HepG2 (cell line): ENCODE measurements around the gene ZNF48. TPM values are rescaled to one million over a fixed set of nuclear protein-coding genes. Genes with fewer than 3 reads are reported as not detected.

Source experiments
- GPN1 ChIP-seq: sonication (generic); formaldehyde crosslinking; IDR thresholded peaks from 2 replicates; pipeline ENCODE4 v1.5.1; 2020; ENCODE audit warnings: missing genetic modification reagents, borderline replicate concordance
- HOXA9 ChIP-seq: sonication (generic); formaldehyde crosslinking; IDR thresholded peaks from 2 replicates; pipeline ENCODE4 v1.8.1; 2022; ENCODE audit warnings: missing genetic modification reagents, mild to moderate bottlenecking, moderate library complexity, borderline replicate concordance
- PAWR ChIP-seq: sonication (generic); formaldehyde crosslinking; IDR thresholded peaks from 2 replicates; pipeline ENCODE4 v1.4.0; 2020; ENCODE audit warnings: missing genetic modification reagents, mild to moderate bottlenecking, borderline replicate concordance
- PHF20 ChIP-seq: sonication (generic); formaldehyde crosslinking; IDR thresholded peaks from 2 replicates; pipeline ENCODE4 v1.5.0; 2020; ENCODE audit warnings: mild to moderate bottlenecking, missing genetic modification reagents
- RBM39 ChIP-seq: fragments of 200-400 bp; formaldehyde crosslinking; IDR thresholded peaks from one replicate; pipeline ENCODE4 v1.6.1; 2018; ENCODE audit warnings: antibody characterized with exemption, mild to moderate bottlenecking, low read depth, low read length; ENCODE audit not compliant: poor library complexity, severe bottlenecking
- SRSF9 ChIP-seq: fragments of 200-400 bp; formaldehyde crosslinking; IDR thresholded peaks from 2 replicates; pipeline ENCODE4 v1.6.1; 2018; ENCODE audit warnings: borderline replicate concordance, mild to moderate bottlenecking, low read depth, low read length; ENCODE audit not compliant: insufficient read depth, poor library complexity, severe bottlenecking
- THAP9 ChIP-seq: sonication (generic); formaldehyde crosslinking; IDR thresholded peaks from 2 replicates; pipeline ENCODE4; 2020; ENCODE audit warnings: missing genetic modification reagents, mild to moderate bottlenecking, borderline replicate concordance
- ZBTB33 ChIP-seq: sonication (generic); formaldehyde crosslinking; IDR thresholded peaks from 2 replicates; pipeline ENCODE4 v1.4.0; 2020; ENCODE audit warnings: missing genetic modification reagents
- ZBTB37 ChIP-seq: sonication (generic); formaldehyde crosslinking; IDR thresholded peaks from 2 replicates; pipeline ENCODE4 v1.4.0; 2020; ENCODE audit warnings: mild to moderate bottlenecking, missing genetic modification reagents
- ZFP37 ChIP-seq: sonication (generic); formaldehyde crosslinking; IDR thresholded peaks from 2 replicates; pipeline ENCODE4 v1.4.0; 2020; ENCODE audit warnings: missing genetic modification reagents, borderline replicate concordance
- ZNF124 ChIP-seq: sonication (generic); formaldehyde crosslinking; IDR thresholded peaks from 2 replicates; pipeline ENCODE4 v1.4.0; 2020; ENCODE audit warnings: missing genetic modification reagents
- ZNF234 ChIP-seq: sonication (generic); formaldehyde crosslinking; conservative IDR thresholded peaks from 2 replicates; pipeline ENCODE4 v1.5.1; 2020; ENCODE audit warnings: mild to moderate bottlenecking, missing genetic modification reagents
- ZNF546 ChIP-seq: sonication (generic); formaldehyde crosslinking; conservative IDR thresholded peaks from 2 replicates; pipeline ENCODE4 v1.8.1; 2023; ENCODE audit warnings: mild to moderate bottlenecking, missing genetic modification reagents
- ZNF749 ChIP-seq: sonication (generic); formaldehyde crosslinking; IDR thresholded peaks from 2 replicates; pipeline ENCODE4 v1.8.0; 2022; ENCODE audit warnings: mild to moderate bottlenecking, missing genetic modification reagents, moderate library complexity, borderline replicate concordance
- polyA plus RNA-seq, 8 experiments: library from polyadenylated mRNA; depleted of rRNA in 3 of 8; stranded (reverse) in 7 of 8; unstranded in 1 of 8; fragments of >200 nt; fragmentation: Illumina TruSeq in 4 of 8; extraction: Trizol in 4 of 8; gene quantifications; 2 replicates each; pipeline versions ENCODE4 v1.2.1 to v1.2.3, GENCODE V29; 2011 to 2016; ENCODE audit warnings: low read depth in 4 of 8, missing spikeins in 1 of 8, mixed read lengths in 1 of 8; ENCODE audit not compliant: insufficient read depth in 1 of 8
- total RNA-seq, 5 experiments: library from RNA; depleted of rRNA; stranded (reverse); fragments of >200 nt; fragmentation: Illumina TruSeq; extraction: Trizol; gene quantifications; 2 replicates each; pipeline ENCODE4 v1.2.3, GENCODE V29; 2016; ENCODE audit warnings: low read depth in 1 of 5

Gene ZNF48
- total and polyA plus RNA-seq, 2 of the 13 experiments (the other 11 are each of a cell fraction or from before 2014, with no cell fraction given): 9.9 to 12.3 TPM

GRCh38 chr16:30429678-30430427 is 34.6 kb downstream of the ZNF48 start, which contains the start of gene DCTPP1 (continued):
- TF ChIP-seq ZBTB37 (CRISPR knock-in tag) (peak; percentile 71; the same call in 1 of the 2 replicates), ZBTB33 (CRISPR knock-in tag) (no peak), PHF20 (CRISPR knock-in tag) (peak; percentile 83), ZNF124 (CRISPR knock-in tag) (peak; percentile 95), ZFP37 (CRISPR knock-in tag) (no peak), ZNF749 (CRISPR knock-in tag) (peak; percentile 30), THAP9 (CRISPR knock-in tag) (no peak; the same call in none of the 2 replicates), ZNF546 (CRISPR knock-in tag) (peak; percentile 84; the same call in 1 of the 2 replicates), SRSF9 (no peak), GPN1 (CRISPR knock-in tag) (no peak), HOXA9 (CRISPR knock-in tag) (no peak), RBM39 (peak; percentile 24), PAWR (CRISPR knock-in tag) (peak; percentile 89; the same call in 1 of the 2 replicates), ZNF234 (CRISPR knock-in tag) (no peak)
